Memory B cell (primary cell): ENCODE results near the gene ARF1.

Experiments used
- ATAC-seq: fragments of 150-1000 bp; cut with Tn5 transposase; 2 replicates; pipeline ENCODE4 v1.10.0; 2021; ENCODE audit warnings: low read depth, mild to moderate bottlenecking, moderate library complexity
- DNase-seq, 2 donors: peaks; one replicate each; pipeline ENCODE4 v3.0.0; 2022; ENCODE audit warnings: low spot score in 2 of 2
- H3K27ac Mint-ChIP-seq: one replicate; pipeline ENCODE4 v1.8.0; 2022; ENCODE audit warnings: mild to moderate bottlenecking, moderate library complexity, mixed read lengths
- H3K27me3 Mint-ChIP-seq: one replicate; pipeline ENCODE4 v1.8.0; 2022; ENCODE audit warnings: mixed read lengths
- H3K36me3 Mint-ChIP-seq: one replicate; pipeline ENCODE4 v1.8.0; 2022; ENCODE audit warnings: mild to moderate bottlenecking, mixed read lengths
- H3K4me1 Mint-ChIP-seq: one replicate; pipeline ENCODE4 v1.8.0; 2022; ENCODE audit warnings: mixed read lengths
- H3K4me3 Mint-ChIP-seq: one replicate; pipeline ENCODE4 v1.8.0; 2022; ENCODE audit warnings: mild to moderate bottlenecking, moderate library complexity, mixed read lengths
- H3K9me3 Mint-ChIP-seq: one replicate; pipeline ENCODE4 v1.8.0; 2022; ENCODE audit warnings: mixed read lengths

The ARF1 gene

DNA sequence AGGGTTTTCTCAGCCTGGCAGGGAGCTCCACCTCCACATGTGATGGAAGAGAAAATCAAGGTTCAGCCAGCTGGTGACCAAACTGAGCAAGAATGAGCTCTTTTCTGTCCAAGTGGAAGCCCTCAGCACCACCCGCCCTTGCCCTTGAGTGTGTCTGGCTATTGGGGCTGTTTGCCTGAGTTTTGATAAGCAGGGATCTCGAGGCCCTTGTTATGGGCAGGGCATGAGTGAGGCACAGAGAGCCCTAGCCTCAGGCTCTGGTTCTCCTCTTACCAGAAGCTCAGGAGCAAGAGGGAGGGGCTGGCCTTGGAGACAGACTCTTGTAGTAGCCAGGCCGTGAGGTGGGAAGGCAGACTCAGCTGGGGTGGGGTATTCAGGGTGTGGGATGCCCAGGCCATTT is 37.5 kb upstream of the ARF1 start:
- H3K27ac Mint-ChIP-seq, result no peak overlapping the region
- peaks cover 6% of the 10 kb centered on the region for H3K4me1 Mint-ChIP-seq
- no peaks in the 10 kb centered on the region for H3K36me3 Mint-ChIP-seq
- ATAC-seq (no peak), DNase-seq (no peak)
- H3K9me3 Mint-ChIP-seq, result peaks cover 5% of the 10 kb centered on the region
- H3K27me3 Mint-ChIP-seq, result peaks cover 16% of the 10 kb centered on the region
- H3K4me3 Mint-ChIP-seq, result no peak overlapping the region

DNA sequence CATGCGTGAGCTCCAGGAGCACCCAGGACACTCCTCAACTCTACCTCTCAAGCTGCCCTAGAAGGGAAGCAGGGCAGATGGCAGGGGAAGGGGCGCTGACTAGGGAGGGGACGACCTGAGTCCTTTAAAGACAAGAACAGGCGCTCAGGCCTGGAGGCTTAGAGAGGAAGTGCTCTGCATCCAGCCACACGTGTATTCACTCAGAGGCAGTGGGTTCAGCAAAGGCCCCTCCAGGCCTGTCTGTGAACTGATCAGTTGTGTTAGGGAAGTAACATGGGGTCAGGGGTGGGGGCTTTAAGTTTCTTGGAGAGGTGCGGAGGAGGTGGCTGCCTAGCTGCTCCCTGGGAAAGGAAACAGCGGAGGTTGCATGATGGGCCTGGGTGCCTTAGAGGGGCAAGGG is 37.1 kb upstream of the ARF1 start:
- ATAC-seq (no peak), DNase-seq (no peak)
- H3K4me3 Mint-ChIP-seq, result no peak overlapping the region
- H3K9me3 Mint-ChIP-seq, result peaks cover 5% of the 10 kb centered on the region
- peaks cover 6% of the 10 kb centered on the region for H3K4me1 Mint-ChIP-seq
- H3K27ac Mint-ChIP-seq, result no peak overlapping the region
- no peaks in the 10 kb centered on the region for H3K36me3 Mint-ChIP-seq
- peaks cover 16% of the 10 kb centered on the region for H3K27me3 Mint-ChIP-seq

GRCh38 chr1:228045871-228046270 is 36.6 kb upstream of the ARF1 start:
- DNase-seq (no peak), ATAC-seq (no peak)
- Mint-ChIP-seq H3K36me3 (no peaks in the 10 kb centered on the region), H3K27me3 (peaks cover 17% of the 10 kb centered on the region), H3K9me3 (peaks cover 5% of the 10 kb centered on the region), H3K27ac (no peak overlapping the region), H3K4me3 (no peak overlapping the region), H3K4me1 (peaks cover 6% of the 10 kb centered on the region)

DNA sequence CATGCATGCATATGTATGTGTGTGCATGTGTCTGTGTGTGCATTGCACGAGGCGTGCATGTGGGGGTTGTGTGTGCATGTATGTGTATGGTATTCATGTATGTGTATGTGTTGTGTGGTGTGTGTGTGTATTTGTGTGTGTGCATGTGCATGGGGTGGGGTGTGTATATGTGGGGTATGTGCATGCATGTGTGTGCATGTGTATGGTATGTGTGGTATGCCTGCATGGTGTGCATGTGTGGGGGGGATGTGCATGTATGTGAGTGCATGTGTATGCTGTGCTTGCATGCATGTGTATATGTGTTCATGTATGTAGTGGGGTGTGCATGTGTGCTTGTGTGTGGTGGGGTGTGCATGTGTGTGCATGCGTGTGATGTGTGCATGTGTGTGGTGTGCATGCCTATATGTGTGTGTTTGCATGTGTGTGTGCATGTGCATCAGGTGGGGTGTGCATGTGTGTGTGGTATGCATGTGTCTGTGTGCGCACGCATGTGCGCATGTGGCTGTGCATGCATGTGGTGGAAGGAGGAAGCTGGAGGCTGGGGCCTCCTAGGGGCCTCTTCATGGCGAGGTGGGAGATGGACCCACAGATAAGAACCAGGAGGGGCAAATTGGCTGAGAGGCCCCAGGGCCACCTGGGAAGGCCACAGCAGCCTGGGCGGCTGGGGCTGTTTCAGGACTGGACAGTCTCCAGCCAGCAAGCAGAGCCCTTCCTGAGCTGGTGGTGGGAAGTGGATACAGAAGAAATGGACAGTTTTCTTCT is 35.9 kb upstream of the ARF1 start:
- H3K27ac Mint-ChIP-seq, result no peak overlapping the region
- DNase-seq (no peak), ATAC-seq (no peak)
- peaks cover 6% of the 10 kb centered on the region for H3K4me1 Mint-ChIP-seq
- H3K27me3 Mint-ChIP-seq, result peaks cover 21% of the 10 kb centered on the region
- H3K9me3 Mint-ChIP-seq, result peaks cover 5% of the 10 kb centered on the region
- no peak overlapping the region for H3K4me3 Mint-ChIP-seq
- no peaks in the 10 kb centered on the region for H3K36me3 Mint-ChIP-seq

DNA sequence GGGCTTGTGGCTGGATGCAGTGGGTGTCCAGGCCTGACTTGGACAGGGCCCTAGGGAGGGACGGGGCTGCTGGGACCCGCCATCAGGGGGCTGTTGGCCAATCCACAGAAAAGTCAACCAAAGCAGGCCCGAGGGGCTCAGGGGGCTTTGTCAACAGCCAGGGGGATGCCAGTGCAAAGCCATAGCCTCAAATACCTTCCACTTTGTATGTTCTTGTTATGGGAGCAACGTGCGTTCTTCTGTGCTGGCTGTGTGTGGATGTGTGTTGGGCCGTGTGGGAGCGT is 35.4 kb upstream of the ARF1 start:
- Mint-ChIP-seq H3K9me3 (peaks cover 5% of the 10 kb centered on the region), H3K27me3 (peaks cover 25% of the 10 kb centered on the region), H3K36me3 (no peaks in the 10 kb centered on the region), H3K4me3 (no peak overlapping the region), H3K27ac (no peak overlapping the region), H3K4me1 (peaks cover 6% of the 10 kb centered on the region)
- DNase-seq (no peak), ATAC-seq (no peak)

DNA sequence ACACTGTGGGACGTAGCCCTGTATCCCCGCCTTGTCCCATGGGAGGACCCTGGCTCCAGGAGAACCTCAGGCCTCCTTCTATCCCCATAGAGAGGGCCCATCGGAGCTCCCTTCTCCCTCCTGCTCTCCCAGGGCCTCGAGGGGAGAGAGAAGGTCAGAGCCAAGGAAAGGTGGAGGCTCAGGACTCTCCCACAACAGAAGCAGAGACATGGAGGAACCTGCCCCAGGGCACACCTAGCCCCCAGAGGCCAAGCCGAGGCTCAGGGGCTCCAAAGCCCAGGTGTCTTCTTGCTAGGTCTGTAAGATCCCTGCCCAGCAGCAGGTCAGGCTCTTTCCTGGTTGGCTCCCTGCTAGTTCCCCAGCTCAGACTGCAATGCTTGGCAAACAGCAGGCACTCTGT is 34.4 kb upstream of the ARF1 start:
- Mint-ChIP-seq H3K27ac (no peak overlapping the region), H3K36me3 (no peaks in the 10 kb centered on the region), H3K4me3 (no peak overlapping the region), H3K4me1 (peaks cover 6% of the 10 kb centered on the region), H3K9me3 (peaks cover 5% of the 10 kb centered on the region), H3K27me3 (peaks cover 29% of the 10 kb centered on the region)
- ATAC-seq (no peak), DNase-seq (no peak)

- DNase-seq (no peak), ATAC-seq (no peak)
- Mint-ChIP-seq H3K4me3 (no peak overlapping the region), H3K27ac (no peak overlapping the region), H3K36me3 (no peaks in the 10 kb centered on the region), H3K4me1 (peaks cover 6% of the 10 kb centered on the region), H3K27me3 (peaks cover 32% of the 10 kb centered on the region), H3K9me3 (peaks cover 7% of the 10 kb centered on the region)
These were observed 33.7 kb upstream of the ARF1 start for GRCh38 chr1:228048659-228049298.

- ATAC-seq, result no peak
- H3K27ac Mint-ChIP-seq, result no peak overlapping the region
- H3K4me3 Mint-ChIP-seq, result no peak overlapping the region
These were observed 31.8 kb upstream of the ARF1 start for GRCh38 chr1:228050571-228051231.

GRCh38 chr1:228058172-228058948 is 24.1 kb upstream of the ARF1 start:
- H3K4me3 Mint-ChIP-seq, result no peak overlapping the region
- H3K4me1 Mint-ChIP-seq, result no peaks in the 10 kb centered on the region
- H3K9me3 Mint-ChIP-seq, result peaks cover 4% of the 10 kb centered on the region
- no peak for DNase-seq
- no peaks in the 10 kb centered on the region for H3K36me3 Mint-ChIP-seq
- no peak overlapping the region for H3K27ac Mint-ChIP-seq
- no peak for ATAC-seq
- peaks cover 22% of the 10 kb centered on the region for H3K27me3 Mint-ChIP-seq

More at GRCh38 chr1:228050571-228051231, 31.8 kb upstream of the ARF1 start:
- Mint-ChIP-seq H3K9me3 (peaks cover 9% of the 10 kb centered on the region), H3K36me3 (no peaks in the 10 kb centered on the region), H3K4me1 (peaks cover 6% of the 10 kb centered on the region), H3K27me3 (peaks cover 34% of the 10 kb centered on the region)
- DNase-seq, result no peak

DNA sequence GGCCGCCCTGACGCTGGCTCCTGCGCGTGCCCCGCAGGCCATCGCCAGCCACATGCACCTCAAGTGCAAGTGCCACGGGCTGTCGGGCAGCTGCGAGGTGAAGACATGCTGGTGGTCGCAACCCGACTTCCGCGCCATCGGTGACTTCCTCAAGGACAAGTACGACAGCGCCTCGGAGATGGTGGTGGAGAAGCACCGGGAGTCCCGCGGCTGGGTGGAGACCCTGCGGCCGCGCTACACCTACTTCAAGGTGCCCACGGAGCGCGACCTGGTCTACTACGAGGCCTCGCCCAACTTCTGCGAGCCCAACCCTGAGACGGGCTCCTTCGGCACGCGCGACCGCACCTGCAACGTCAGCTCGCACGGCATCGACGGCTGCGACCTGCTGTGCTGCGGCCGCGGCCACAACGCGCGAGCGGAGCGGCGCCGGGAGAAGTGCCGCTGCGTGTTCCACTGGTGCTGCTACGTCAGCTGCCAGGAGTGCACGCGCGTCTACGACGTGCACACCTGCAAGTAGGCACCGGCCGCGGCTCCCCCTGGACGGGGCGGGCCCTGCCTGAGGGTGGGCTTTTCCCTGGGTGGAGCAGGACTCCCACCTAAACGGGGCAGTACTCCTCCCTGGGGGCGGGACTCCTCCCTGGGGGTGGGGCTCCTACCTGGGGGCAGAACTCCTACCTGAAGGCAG is 23.4 kb upstream of the ARF1 start:
- DNase-seq, result peak; percentile 53 to 70

DNA sequence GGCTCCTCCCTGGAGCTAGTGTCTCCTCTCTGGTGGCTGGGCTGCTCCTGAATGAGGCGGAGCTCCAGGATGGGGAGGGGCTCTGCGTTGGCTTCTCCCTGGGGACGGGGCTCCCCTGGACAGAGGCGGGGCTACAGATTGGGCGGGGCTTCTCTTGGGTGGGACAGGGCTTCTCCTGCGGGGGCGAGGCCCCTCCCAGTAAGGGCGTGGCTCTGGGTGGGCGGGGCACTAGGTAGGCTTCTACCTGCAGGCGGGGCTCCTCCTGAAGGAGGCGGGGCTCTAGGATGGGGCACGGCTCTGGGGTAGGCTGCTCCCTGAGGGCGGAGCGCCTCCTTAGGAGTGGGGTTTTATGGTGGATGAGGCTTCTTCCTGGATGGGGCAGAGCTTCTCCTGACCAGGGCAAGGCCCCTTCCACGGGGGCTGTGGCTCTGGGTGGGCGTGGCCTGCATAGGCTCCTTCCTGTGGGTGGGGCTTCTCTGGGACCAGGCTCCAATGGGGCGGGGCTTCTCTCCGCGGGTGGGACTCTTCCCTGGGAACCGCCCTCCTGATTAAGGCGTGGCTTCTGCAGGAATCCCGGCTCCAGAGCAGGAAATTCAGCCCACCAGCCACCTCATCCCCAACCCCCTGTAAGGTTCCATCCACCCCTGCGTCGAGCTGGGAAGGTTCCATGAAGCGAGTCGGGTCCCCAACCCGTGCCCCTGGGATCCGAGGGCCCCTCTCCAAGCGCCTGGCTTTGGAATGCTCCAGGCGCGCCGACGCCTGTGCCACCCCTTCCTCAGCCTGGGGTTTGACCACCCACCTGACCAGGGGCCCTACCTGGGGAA is 22.7 kb upstream of the ARF1 start:
- no peaks in the 10 kb centered on the region for H3K9me3 Mint-ChIP-seq
- no peaks in the 10 kb centered on the region for H3K36me3 Mint-ChIP-seq
- peaks cover 18% of the 10 kb centered on the region for H3K27me3 Mint-ChIP-seq
- H3K4me3 Mint-ChIP-seq, result no peak overlapping the region
- H3K4me1 Mint-ChIP-seq, result no peaks in the 10 kb centered on the region
- ATAC-seq (peak; percentile 39), DNase-seq (peak in 1 of 2 donors; percentile 38)
- H3K27ac Mint-ChIP-seq, result no peak overlapping the region

More for the DNA sequence above, 23.4 kb upstream of the ARF1 start:
- Mint-ChIP-seq H3K27me3 (peaks cover 20% of the 10 kb centered on the region), H3K27ac (no peak overlapping the region), H3K9me3 (peaks cover 1% of the 10 kb centered on the region), H3K4me1 (no peaks in the 10 kb centered on the region), H3K4me3 (peak overlapping the region; percentile 30), H3K36me3 (no peaks in the 10 kb centered on the region)
- peak; percentile 83 for ATAC-seq

DNA sequence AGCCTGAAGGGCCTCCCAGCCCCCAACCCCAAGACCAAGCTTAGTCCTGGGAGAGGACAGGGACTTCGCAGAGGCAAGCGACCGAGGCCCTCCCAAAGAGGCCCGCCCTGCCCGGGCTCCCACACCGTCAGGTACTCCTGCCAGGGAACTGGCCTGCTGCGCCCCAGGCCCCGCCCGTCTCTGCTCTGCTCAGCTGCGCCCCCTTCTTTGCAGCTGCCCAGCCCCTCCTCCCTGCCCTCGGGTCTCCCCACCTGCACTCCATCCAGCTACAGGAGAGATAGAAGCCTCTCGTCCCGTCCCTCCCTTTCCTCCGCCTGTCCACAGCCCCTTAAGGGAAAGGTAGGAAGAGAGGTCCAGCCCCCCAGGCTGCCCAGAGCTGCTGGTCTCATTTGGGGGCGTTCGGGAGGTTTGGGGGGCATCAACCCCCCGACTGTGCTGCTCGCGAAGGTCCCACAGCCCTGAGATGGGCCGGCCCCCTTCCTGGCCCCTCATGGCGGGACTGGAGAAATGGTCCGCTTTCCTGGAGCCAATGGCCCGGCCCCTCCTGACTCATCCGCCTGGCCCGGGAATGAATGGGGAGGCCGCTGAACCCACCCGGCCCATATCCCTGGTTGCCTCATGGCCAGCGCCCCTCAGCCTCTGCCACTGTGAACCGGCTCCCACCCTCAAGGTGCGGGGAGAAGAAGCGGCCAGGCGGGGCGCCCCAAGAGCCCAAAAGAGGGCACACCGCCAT is 21.9 kb upstream of the ARF1 start:
- H3K4me1 Mint-ChIP-seq, result no peaks in the 10 kb centered on the region
- peaks cover 18% of the 10 kb centered on the region for H3K27me3 Mint-ChIP-seq
- DNase-seq (no peak), ATAC-seq (no peak)
- no peak overlapping the region for H3K27ac Mint-ChIP-seq
- no peaks in the 10 kb centered on the region for H3K9me3 Mint-ChIP-seq
- no peaks in the 10 kb centered on the region for H3K36me3 Mint-ChIP-seq
- peak overlapping the region; percentile 47 for H3K4me3 Mint-ChIP-seq
